ENCODE data around the gene COL27A1. TPM values are rescaled to one million over a fixed set of nuclear protein-coding genes. Genes with fewer than 3 reads are reported as not detected.

COL27A1 gene
- total RNA-seq, 2 donors from 2014 or later, result 8.7 to 54.8 TPM

DNA sequence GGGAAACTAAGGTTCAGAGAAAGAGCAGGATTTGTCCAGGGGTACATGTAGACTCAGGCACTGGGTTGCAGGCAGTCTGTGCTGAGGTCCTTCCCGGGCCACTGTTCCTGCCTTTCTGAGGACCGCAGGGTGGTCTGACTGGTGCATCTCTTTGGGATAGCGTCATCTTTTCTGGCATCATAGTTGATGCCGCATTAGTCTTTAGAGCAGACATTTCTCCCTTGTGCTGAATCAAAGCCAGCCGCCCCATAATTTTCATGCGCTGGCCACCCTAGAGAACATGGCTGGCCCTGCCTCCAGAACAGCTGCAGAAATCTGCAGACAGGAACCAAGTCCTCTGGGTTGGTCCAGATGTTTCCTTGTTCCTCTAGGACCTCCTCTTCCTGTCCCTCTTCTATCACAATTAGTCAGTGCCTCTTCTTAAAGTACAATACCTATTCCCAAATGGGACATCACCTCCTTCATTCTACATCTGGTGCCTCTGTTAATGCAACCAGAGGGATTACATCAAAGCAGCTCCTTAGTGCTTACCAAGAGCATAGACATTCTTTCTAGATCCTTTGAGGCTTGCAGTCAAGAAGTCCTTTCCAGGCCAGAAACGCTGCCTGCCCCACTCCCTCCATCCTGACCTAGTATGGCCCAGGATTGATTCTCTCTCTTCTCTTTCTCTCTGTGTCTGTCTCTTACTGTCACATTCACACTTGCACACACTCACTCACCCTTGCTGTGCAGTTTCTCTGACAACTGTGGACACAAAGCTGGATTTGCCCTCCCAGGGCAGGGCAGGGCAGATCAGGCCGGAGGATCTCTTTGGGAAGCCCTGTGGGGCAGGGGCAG, 125.5 kb downstream of the COL27A1 start:
- Histone ChIP-seq H3K27me3 (replicated peaks; ENCODE audit: insufficient read depth) (no peaks in the 10 kb centered on the region), H3K36me3 (no peaks in the 10 kb centered on the region), H3K27ac (no peak overlapping the region), H3K9me3 (no peaks in the 10 kb centered on the region), H3K4me3 (no peak overlapping the region), H3K4me1 (replicated peaks) (no peaks in the 10 kb centered on the region)
- TF ChIP-seq POLR2A (IDR thresholded peaks at IDR 0.05) (no peak), POLR2AphosphoS5 (IDR thresholded peaks at IDR 0.05) (no peak)
- TF ChIP-seq, protein P1, sequence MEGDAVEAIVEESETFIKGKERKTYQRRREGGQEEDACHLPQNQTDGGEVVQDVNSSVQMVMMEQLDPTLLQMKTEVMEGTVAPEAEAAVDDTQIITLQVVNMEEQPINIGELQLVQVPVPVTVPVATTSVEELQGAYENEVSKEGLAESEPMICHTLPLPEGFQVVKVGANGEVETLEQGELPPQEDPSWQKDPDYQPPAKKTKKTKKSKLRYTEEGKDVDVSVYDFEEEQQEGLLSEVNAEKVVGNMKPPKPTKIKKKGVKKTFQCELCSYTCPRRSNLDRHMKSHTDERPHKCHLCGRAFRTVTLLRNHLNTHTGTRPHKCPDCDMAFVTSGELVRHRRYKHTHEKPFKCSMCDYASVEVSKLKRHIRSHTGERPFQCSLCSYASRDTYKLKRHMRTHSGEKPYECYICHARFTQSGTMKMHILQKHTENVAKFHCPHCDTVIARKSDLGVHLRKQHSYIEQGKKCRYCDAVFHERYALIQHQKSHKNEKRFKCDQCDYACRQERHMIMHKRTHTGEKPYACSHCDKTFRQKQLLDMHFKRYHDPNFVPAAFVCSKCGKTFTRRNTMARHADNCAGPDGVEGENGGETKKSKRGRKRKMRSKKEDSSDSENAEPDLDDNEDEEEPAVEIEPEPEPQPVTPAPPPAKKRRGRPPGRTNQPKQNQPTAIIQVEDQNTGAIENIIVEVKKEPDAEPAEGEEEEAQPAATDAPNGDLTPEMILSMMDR (IDR thresholded peaks at IDR 0.05), result no peak
- intact Hi-C loops (cut with DNase I), result no loop called here
- 81% methylated on average over 8 of the region's 8 CpGs for WGBS
- no peak for DNase-seq (ENCODE audit: low spot score)

DNA sequence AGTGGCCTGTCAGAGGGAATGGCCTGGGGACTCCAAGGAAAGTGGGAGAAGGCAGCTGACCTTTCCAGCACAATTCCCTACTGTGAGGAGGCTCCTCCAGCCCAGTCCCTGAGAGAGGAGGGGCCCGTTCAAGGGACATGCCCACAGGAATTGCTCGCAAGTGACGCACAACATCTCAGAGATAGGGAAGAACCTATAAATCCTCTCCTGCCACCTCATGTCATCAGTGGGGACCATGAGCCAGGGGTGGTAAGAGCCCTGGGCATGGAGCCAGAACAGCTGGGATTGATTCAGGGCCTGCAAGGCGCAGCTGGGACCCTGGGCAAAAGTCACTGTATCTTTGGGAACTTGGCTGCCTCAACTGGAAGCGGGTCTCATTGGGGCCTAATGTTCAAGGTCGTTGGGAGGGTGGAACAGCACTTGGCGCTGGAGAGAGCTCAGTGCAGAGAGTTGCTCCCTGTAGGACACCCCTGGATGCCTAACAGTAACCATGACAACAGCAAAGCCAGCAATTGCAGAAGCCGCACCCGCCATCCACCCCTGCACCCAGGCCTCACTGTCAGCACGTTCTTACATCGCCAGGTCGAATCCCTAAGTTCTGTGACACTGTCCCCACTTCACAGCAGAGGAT, 126.3 kb downstream of the COL27A1 start:
- Histone ChIP-seq H3K36me3 (no peaks in the 10 kb centered on the region), H3K9me3 (no peaks in the 10 kb centered on the region), H3K27me3 (replicated peaks; ENCODE audit: insufficient read depth) (no peaks in the 10 kb centered on the region), H3K4me3 (no peak overlapping the region), H3K27ac (no peak overlapping the region), H3K4me1 (replicated peaks) (no peaks in the 10 kb centered on the region)
- no peak for TF ChIP-seq POLR2AphosphoS5 (IDR thresholded peaks at IDR 0.05)
- TF ChIP-seq POLR2A (IDR thresholded peaks at IDR 0.05), result no peak
- TF ChIP-seq, protein P1 (IDR thresholded peaks at IDR 0.05), result no peak
- DNase-seq (ENCODE audit: low spot score), result no peak
- 83% methylated on average over 12 of the region's 12 CpGs for WGBS
- intact Hi-C loops (cut with DNase I), result no loop called here

DNA sequence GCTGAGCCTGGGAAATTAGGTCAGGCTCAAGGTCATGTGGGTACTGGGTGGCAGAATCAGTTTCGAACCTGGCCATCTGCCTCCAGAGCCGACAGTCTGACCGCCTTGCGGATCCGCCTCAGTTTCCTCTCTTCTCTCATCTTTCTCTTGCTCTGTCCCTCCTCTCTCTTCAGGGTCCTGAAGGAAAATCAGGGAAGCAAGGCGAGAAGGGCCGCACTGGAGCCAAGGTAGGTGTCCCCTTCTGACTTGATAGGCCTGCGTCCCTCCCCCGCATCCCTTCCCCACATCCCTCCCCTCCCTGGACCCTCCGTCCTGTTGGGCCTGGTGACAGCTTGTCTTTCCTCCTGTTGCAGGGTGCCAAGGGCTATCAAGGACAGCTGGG, 126.8 kb downstream of the COL27A1 start:
- Histone ChIP-seq H3K4me1 (replicated peaks) (no peaks in the 10 kb centered on the region), H3K27me3 (replicated peaks; ENCODE audit: insufficient read depth) (no peaks in the 10 kb centered on the region), H3K27ac (no peak overlapping the region), H3K9me3 (no peaks in the 10 kb centered on the region), H3K36me3 (no peaks in the 10 kb centered on the region), H3K4me3 (no peak overlapping the region)
- DNase-seq (ENCODE audit: low spot score), result no peak
- 91% methylated on average over 10 of the region's 10 CpGs for WGBS
- intact Hi-C loops (cut with DNase I), result no loop called here
- TF ChIP-seq POLR2AphosphoS5 (IDR thresholded peaks at IDR 0.05) (no peak), POLR2A (IDR thresholded peaks at IDR 0.05) (no peak)
- TF ChIP-seq, protein P1 (IDR thresholded peaks at IDR 0.05), result no peak

DNA sequence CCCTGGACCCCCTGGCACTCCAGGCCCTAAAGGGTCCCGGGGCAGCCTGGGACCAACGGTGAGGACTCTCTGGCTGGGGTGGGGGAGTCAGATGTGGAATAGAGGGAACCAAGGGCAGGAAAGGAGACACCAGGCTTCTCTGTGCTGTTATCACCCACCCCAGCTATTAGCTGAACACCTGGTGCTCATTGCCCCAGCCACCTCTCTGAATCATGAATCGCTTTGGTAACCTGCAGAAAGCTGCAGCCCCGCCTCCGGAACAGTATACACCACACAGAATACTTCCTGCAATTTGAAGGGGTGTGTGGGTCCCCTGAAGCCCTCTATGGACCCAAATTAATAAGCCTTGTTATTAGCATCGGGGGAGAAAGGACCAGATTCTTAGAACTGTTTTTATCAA, 127.2 kb downstream of the COL27A1 start:
- TF ChIP-seq, protein P1 (IDR thresholded peaks at IDR 0.05), result no peak
- TF ChIP-seq POLR2AphosphoS5 (IDR thresholded peaks at IDR 0.05) (no peak), POLR2A (IDR thresholded peaks at IDR 0.05) (no peak)
- Histone ChIP-seq H3K27me3 (replicated peaks; ENCODE audit: insufficient read depth) (no peaks in the 10 kb centered on the region), H3K27ac (no peak overlapping the region), H3K36me3 (no peaks in the 10 kb centered on the region), H3K4me1 (replicated peaks) (no peaks in the 10 kb centered on the region), H3K4me3 (no peak overlapping the region), H3K9me3 (no peaks in the 10 kb centered on the region)
- DNase-seq (ENCODE audit: low spot score), result no peak
- WGBS, result 92% methylated on average over 6 of the region's 6 CpGs
- intact Hi-C loops (cut with DNase I), result no loop called here

Measured in prostate gland (tissue), 2 donors.